Measurements from ENCODE around the gene OSTN.
"Not testable (repeated sequence)": the region's sequence is repeated elsewhere in the genome, so short reads cannot be mapped to it uniquely, and the experiment has no call there.

OSTN gene

GRCh38 chr3:191198932-191199331, at the start of gene OSTN:
Gene OSTN, plus strand, starts transcription at chr3:191199241. Its CDS starts 13,292 bp downstream, at chr3:191212533.
- DNase-seq = no peak

DNA sequence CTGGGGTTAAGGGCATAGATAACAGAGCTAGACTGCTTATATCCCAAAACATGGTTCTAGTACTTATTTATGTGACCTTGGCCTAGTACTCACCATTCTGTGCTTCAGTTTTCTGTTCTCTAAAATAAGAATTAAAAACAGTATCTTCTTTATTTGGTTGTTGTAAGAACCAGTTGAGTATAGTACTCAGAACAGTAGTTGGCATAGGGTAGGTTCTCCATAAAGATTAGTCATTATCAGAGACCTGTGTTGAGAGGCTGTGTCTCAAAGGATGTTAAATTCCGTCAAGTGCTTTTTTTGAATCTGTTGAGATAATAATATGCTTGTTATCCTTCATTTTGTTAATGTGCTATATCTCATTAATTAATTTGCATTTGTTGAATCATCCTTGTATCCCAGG, 47.4 kb upstream of the OSTN start:
- DNase-seq = no peak

GRCh38 chr3:191154827-191155226, 44.2 kb upstream of the OSTN start:
- no peak for DNase-seq

GRCh38 chr3:191158247-191158646, 40.8 kb upstream of the OSTN start:
- DNase-seq = no peak

DNA sequence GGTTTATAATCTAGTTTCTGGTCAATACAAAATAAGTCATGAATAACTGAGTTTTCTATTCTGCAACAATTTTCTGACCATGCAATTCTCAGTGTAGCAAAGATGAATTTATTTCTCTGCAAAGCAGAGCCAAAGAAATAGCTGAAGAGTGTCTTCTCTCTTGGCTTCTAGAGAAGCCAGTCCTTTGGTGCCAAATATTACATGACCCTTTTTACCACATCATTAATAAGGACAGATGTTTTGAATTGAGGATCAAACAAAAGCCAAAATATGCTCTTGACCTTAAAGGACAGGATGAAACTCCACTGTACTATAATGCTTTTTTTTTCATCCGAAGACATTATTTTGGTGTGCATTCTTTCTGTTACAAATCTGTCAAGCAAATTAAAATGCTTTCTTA, 40.2 kb upstream of the OSTN start:
- no peak for DNase-seq

GRCh38 chr3:191165802-191166201, 33.2 kb upstream of the OSTN start:
- DNase-seq = no peak

- DNase-seq = no peak
These were observed 32.7 kb upstream of the OSTN start for GRCh38 chr3:191166368-191166767.

DNA sequence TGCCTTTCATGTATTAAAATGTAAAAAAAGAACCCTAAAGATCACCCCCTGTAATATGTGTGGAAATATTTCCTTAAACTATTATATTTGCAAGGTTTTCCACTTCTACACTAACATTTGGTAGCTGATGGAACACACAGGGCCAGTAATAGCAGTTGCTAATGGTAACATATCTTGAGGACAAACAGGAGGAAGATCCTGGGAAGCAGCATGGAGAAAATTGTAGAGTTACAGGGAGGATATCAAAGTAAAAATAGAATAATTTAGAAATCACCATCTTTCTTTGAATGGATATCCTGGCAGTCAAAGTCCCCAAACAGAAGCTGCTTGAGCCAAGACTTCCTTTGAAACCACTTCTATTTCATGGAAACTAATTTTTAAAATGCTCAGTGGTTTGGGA, 29.5 kb upstream of the OSTN start:
- DNase-seq = no peak

GRCh38 chr3:191170097-191170496, 28.9 kb upstream of the OSTN start:
- no peak for DNase-seq

DNA sequence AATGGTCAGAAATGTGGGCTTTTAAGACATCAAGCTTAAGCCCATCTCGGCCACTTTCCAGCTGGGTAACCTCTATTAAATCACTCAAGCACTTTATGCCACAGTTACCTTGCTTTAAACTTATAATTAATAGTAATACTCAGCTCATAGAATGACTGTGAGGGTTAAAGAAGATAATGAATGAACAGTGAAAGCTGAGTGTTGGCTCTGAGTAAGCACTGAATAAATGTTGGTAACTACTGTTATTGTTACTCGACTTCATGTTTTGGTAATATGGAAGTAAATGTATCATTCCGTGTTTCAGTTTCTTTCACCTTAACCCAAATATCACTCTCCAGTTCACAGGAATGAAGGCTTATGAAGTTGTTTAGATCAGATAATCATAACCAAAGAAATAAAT, 23.9 kb upstream of the OSTN start:
- DNase-seq = no peak

- DNase-seq = no peak
These were observed 22.8 kb upstream of the OSTN start for GRCh38 chr3:191176038-191176785.

DNA sequence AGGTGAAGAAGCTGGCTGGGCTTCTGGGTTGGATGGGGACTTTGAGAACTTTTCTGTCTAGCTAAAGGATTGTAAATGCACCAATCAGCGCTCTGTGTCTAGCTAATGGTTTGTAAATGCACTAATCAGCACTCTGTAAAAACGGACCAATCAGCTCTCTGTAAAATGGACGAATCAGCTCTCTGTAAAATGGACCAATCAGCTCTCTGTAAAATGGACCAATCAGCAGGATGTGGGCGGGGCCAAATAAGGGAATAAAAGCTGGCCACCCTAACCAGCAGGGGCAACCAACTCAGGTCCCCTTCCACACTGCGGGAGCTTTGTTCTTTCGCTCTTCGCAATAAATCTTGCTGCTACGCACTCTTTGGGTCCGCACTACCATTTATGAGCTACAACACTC, 13.7 kb upstream of the OSTN start:
- not testable (repeated sequence) for DNase-seq

DNA sequence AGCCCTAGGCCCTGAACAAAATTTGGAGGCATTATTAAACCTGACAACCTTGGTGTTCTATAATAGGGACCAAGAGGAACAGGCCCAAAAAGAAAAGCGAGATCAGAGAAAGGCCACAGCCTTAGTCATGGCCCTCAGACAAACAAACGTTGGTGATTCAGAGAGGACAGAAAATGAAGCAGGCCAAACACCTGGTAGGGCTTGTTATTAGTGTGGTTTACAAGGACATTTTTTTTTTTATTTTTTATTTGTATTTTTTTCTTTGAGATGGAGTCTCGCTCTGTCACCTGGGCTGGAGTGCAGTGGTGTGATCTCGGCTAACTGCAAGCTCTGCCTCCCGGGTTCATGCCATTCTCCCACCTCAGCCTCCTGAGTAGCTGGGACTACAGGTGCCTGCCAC, 10.8 kb upstream of the OSTN start:
- not testable (repeated sequence) for DNase-seq

- not testable (repeated sequence) for DNase-seq
These were observed 6.8 kb upstream of the OSTN start for GRCh38 chr3:191192270-191192669.

GRCh38 chr3:191192941-191193340, 6.1 kb upstream of the OSTN start:
- no peak for DNase-seq

GRCh38 chr3:191197761-191198306, 1.2 kb upstream of the OSTN start:
- peak in 1 of 2 experiments; percentile 11 for DNase-seq

- DNase-seq = no peak
These were observed 561 bp upstream of the OSTN start for GRCh38 chr3:191198480-191198879.

DNA sequence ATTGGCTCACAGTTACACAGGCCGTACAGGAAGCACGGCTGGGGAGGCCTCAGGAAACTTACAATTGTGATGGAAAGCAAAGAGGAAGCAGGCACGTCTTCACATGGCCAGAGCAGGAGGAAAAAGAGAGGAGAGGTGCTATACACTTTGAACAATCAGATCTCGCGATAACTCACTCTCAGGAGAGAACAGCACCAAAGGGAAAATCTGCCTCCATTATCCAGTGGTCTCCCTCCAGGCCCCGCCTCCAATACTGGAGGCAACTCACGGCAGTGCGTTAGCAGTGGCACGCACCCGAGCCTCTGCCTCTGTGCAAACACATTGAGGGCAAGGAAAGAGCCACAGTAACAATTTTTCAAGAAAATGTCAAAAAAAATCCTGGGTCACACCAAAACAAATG, 11.0 kb downstream of the OSTN start:
- DNase-seq = no peak

DNA sequence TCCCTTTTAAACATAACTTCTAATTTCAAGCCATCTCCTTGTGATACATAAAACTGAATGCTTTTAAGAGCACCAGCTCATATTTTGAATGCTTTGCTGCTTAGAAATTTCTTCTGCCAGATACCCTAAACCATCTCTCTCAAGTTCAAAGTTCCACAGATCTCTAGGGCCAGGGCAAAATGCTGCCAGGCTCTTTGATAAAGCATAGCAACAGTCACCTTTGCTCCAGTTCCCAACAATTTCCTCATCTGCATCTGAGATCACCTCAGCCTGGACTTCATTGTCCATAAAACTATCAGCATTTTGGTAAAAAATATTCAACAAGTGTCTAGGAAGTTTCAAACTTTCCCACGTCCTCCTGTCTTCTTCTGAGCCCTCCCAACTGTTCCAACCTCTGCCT, 17.5 kb downstream of the OSTN start:
- DNase-seq = no peak

- no peak for DNase-seq
These were observed 18.3 kb downstream of the OSTN start for GRCh38 chr3:191217301-191217700.

DNA sequence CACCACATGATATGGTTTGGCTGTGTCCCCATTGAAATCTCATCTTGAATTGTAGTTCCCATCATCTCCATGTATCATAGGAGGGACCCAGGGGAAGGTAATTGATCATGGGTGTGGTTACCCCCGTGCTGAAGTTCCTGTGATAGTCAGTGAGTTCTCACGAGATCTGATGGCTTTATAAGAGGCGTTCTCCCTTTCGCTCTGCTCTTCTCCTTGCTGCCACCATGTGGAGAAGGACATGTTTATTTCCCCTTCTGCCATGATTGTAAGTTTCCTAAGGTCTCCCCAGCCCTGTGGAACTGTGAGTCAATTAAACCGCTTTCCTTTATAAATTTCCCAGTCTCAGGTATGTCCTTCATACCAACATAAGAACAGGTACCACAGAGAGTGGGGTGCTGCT, 21.9 kb downstream of the OSTN start:
- peak in 1 of 2 experiments; percentile 24 for DNase-seq

- no peak for DNase-seq
These were observed 22.6 kb downstream of the OSTN start for GRCh38 chr3:191221638-191222037.

- DNase-seq = peak; percentile 38 to 69
These were observed 28.5 kb downstream of the OSTN start for GRCh38 chr3:191227541-191227940.

DNA sequence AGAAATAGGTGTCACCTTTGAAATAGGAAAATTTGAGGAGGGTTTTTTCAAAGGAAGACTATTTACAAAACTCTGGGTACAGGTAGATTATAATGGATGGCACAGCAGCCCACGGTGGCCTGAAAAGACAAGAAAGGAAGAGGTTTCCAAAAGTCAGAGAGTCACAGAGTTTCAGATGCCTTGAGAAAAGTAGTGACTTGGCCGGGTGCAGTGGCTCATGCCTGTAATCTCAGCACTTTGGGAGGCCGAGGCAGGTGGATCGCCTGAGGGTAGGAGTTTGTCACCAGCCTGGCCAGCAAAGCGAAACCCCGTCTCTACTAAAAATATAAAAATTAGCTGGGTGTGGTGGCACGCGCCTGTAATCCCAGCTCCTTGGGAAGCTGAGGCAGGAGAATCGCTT, 35.2 kb downstream of the OSTN start:
- no peak for DNase-seq

All from NCI-H524 (cell line).